ENCODE results near the gene MKNK1.

DNA sequence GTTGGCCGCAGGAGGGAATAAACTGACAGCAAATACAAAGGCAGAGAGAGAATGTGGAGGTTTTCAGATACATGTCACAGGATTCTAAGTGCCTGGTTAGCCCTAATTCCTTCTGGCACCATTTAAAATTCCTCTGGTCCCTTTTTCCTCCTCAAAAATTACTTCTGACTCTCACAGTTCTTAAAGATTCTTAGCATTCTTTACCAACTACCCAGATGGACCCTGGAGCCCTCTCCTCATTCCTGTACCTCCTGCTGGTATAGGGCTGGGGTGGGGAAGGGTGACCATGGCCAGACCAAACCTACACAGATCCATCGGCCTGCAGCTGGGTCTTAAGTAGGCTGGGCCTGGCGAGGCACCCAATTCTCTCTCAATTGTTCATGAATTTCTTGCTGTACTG, 7.2 kb downstream of the MKNK1 start:
- TF ChIP-seq EZH2 (IDR thresholded peaks at IDR 0.05), result no peak
- no peak for TF ChIP-seq POLR2AphosphoS5 (IDR thresholded peaks at IDR 0.05; ENCODE audit: borderline replicate concordance, low read depth, low read length)
- TF ChIP-seq FOXP2 (optimal IDR thresholded peaks at IDR 0.05; ENCODE audit: control extremely low read depth, extremely low read length, insufficient read depth), result no peak
